HG02763 (cell line): Measurements from ENCODE around the gene KIAA1549.

Experiments used
- ATAC-seq: cut with Tn5 transposase; IDR thresholded peaks from one replicate; pipeline ENCODE4 v1.9.1; 2021; ENCODE audit warnings: mild to moderate bottlenecking, moderate library complexity; ENCODE audit not compliant: unreplicated experiment

The KIAA1549 gene

GRCh38 chr7:138911007-138911406, 70.2 kb downstream of the KIAA1549 start:
- no peak for ATAC-seq

GRCh38 chr7:138907850-138908249, 73.3 kb downstream of the KIAA1549 start:
- ATAC-seq: no peak

- ATAC-seq: no peak
These were observed 73.9 kb downstream of the KIAA1549 start for GRCh38 chr7:138907201-138907847.

- ATAC-seq: no peak
These were observed 77.2 kb downstream of the KIAA1549 start for GRCh38 chr7:138903859-138904435.

GRCh38 chr7:138903186-138903820, 77.9 kb downstream of the KIAA1549 start:
- ATAC-seq: no peak

GRCh38 chr7:138902161-138902560, 79.0 kb downstream of the KIAA1549 start:
- ATAC-seq: no peak

GRCh38 chr7:138900035-138900828, 81.0 kb downstream of the KIAA1549 start:
- no peak for ATAC-seq

GRCh38 chr7:138898802-138899201, 82.4 kb downstream of the KIAA1549 start:
- ATAC-seq: no peak

GRCh38 chr7:138898255-138898654, 82.9 kb downstream of the KIAA1549 start:
- ATAC-seq: no peak

- ATAC-seq: no peak
These were observed 85.5 kb downstream of the KIAA1549 start for GRCh38 chr7:138895679-138896078.

- no peak for ATAC-seq
These were observed 87.9 kb downstream of the KIAA1549 start for GRCh38 chr7:138893258-138893657.

- no peak for ATAC-seq
These were observed 88.4 kb downstream of the KIAA1549 start for GRCh38 chr7:138892812-138893211.

GRCh38 chr7:138892006-138892630, 89.1 kb downstream of the KIAA1549 start:
- no peak for ATAC-seq

GRCh38 chr7:138891446-138891810, 89.8 kb downstream of the KIAA1549 start:
- ATAC-seq: no peak

GRCh38 chr7:138890499-138891445, 90.4 kb downstream of the KIAA1549 start:
- ATAC-seq: no peak

GRCh38 chr7:138889582-138890498, 91.3 kb downstream of the KIAA1549 start:
- no peak for ATAC-seq

- no peak for ATAC-seq
These were observed 93.1 kb downstream of the KIAA1549 start for GRCh38 chr7:138887872-138888656.

- ATAC-seq: no peak
These were observed 94.0 kb downstream of the KIAA1549 start for GRCh38 chr7:138887085-138887710.
